Endodermal cell (in vitro differentiated cells): Measurements from ENCODE around the gene KLHDC4. TPM values are rescaled to one million over a fixed set of nuclear protein-coding genes. Genes with fewer than 3 reads are reported as not detected.
A peak's percentile ranks its signal among the peaks of the same experiment; 100 is the strongest.
"Not testable (repeated sequence)": the region's sequence is repeated elsewhere in the genome, so short reads cannot be mapped to it uniquely, and the experiment has no call there.

ENCODE experiments used
- DNase-seq: peaks from one replicate; pipeline ENCODE4 v3.0.0-alpha.2; 2017
- H3K27ac ChIP-seq: 2 replicates; pipeline ENCODE4 v1.5.1; 2013; ENCODE audit warnings: mild to moderate bottlenecking, low read depth, low read length, moderate library complexity
- H3K27me3 ChIP-seq: 2 replicates; pipeline ENCODE4 v1.6.1; 2013; ENCODE audit warnings: mild to moderate bottlenecking, low read length, moderate library complexity; ENCODE audit not compliant: insufficient read depth, control insufficient read depth, poor library complexity, severe bottlenecking
- H3K36me3 ChIP-seq: 2 replicates; pipeline ENCODE4 v1.7.0; 2013; ENCODE audit warnings: mild to moderate bottlenecking, low read length, moderate library complexity; ENCODE audit not compliant: control insufficient read depth, insufficient read depth
- H3K4me1 ChIP-seq: one replicate; pipeline ENCODE4 v1.7.0; 2013; ENCODE audit warnings: low read length; ENCODE audit not compliant: control insufficient read depth, insufficient read depth
- H3K4me3 ChIP-seq: 2 replicates; pipeline ENCODE4 v1.5.1; 2013; ENCODE audit warnings: mild to moderate bottlenecking, low read length, moderate library complexity
- H3K9ac ChIP-seq: 2 replicates; pipeline ENCODE4 v1.6.1; 2013; ENCODE audit warnings: mild to moderate bottlenecking, low read length, moderate library complexity; ENCODE audit not compliant: poor library complexity, severe bottlenecking; ENCODE audit errors: extremely low read depth
- H3K9me3 ChIP-seq: 2 replicates; pipeline ENCODE4 v1.6.1; 2013; ENCODE audit warnings: mild to moderate bottlenecking, low read length, moderate library complexity; ENCODE audit not compliant: control insufficient read depth
- H3K27ac Mint-ChIP-seq: 2 replicates; pipeline ENCODE4 v1.8.0; 2020; ENCODE audit warnings: mixed read lengths
- H3K27me3 Mint-ChIP-seq: 2 replicates; pipeline ENCODE4 v1.8.0; 2021; ENCODE audit warnings: mild to moderate bottlenecking, mixed read lengths; ENCODE audit not compliant: insufficient read depth
- H3K36me3 Mint-ChIP-seq: 2 replicates; pipeline ENCODE4 v1.8.0; 2020; ENCODE audit warnings: low read depth, mixed read lengths
- H3K4me1 Mint-ChIP-seq: 2 replicates; pipeline ENCODE4 v1.8.0; 2020; ENCODE audit warnings: mixed read lengths
- H3K4me3 Mint-ChIP-seq: 2 replicates; pipeline ENCODE4 v1.8.0; 2020; ENCODE audit warnings: mild to moderate bottlenecking, moderate library complexity, mixed read lengths
- H3K9me3 Mint-ChIP-seq: 2 replicates; pipeline ENCODE4 v1.8.0; 2020; ENCODE audit warnings: mild to moderate bottlenecking, mixed read lengths
- CTCF ChIP-seq: fragments of 200-600 bp; sonication (generic); conservative IDR thresholded peaks from 2 replicates; pipeline ENCODE4 v1.5.0; 2021; ENCODE audit warnings: antibody characterized with exemption, mild to moderate bottlenecking
- WGBS, 2 experiments: methylation state at CpG; one replicate each; pipeline versions ENCODE4 v1.1.5 to v1.1.7; 2013; ENCODE audit warnings: missing lambda C conversion rate in 2 of 2, mixed read lengths in 1 of 2; ENCODE audit not compliant: insufficient coverage in 1 of 2, insufficient read length in 1 of 2; 5-methylcytosine and 5-hydroxymethylcytosine counted together
- total RNA-seq, 2 donors: library from RNA; stranded (reverse); fragmentation: NEBNext Ultra II Directional in 1 of 2; extraction: Animal tissue kit (Norgen Biotek cat#: 25700) in 1 of 2; gene quantifications; 2 replicates in 1 of 2; 3 replicates in 1 of 2; pipeline ENCODE4 v1.2.1, GENCODE V29; 2021

Gene KLHDC4
- total RNA-seq, 2 donors from 2014 or later: 52.8 to 58.8 TPM

GRCh38 chr16:87778830-87779579 is 13.2 kb upstream of the KLHDC4 start:
- peak overlapping the region; percentile 94 for H3K27ac Mint-ChIP-seq
- H3K36me3 Mint-ChIP-seq: no peaks in the 10 kb centered on the region
- WGBS, 2 experiments: 21 to 33% methylated on average over 19 to 41 of the region's 41 CpGs
- Histone ChIP-seq H3K9me3 (no peaks in the 10 kb centered on the region), H3K27me3 (no peaks in the 10 kb centered on the region), H3K36me3 (no peaks in the 10 kb centered on the region), H3K4me1 (peaks cover 5% of the 10 kb centered on the region), H3K9ac (peak overlapping the region; percentile 79), H3K4me3 (no peak overlapping the region), H3K27ac (peak overlapping the region; percentile 94)
- no peak overlapping the region for H3K4me3 Mint-ChIP-seq
- DNase-seq: peak; percentile 99
- H3K4me1 Mint-ChIP-seq: peaks cover 8% of the 10 kb centered on the region
- H3K27me3 Mint-ChIP-seq: peaks cover 8% of the 10 kb centered on the region
- H3K9me3 Mint-ChIP-seq: no peaks in the 10 kb centered on the region
- peak; percentile 99 for TF ChIP-seq CTCF

DNA sequence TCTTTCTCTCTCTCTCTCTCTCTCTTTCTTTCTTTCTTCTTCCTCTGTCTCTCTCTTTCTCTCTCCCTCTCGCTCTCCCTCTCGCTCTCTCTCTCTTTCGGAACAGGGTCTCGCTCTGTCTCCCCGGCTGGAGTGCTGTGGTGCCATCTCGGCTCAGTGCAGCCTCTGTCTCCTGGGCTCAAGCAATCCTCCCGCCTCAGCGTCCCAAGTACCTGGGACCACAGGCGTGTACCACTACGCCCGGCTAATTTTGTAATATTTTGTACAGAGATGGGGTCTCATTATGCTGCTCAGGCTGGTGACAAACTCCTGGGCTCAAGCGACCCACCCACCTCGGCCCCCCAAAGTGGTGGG is 12.7 kb upstream of the KLHDC4 start:
- no peak for TF ChIP-seq CTCF
- H3K27ac ChIP-seq: peak overlapping the region; percentile 94

GRCh38 chr16:87773836-87774235 is 8.1 kb upstream of the KLHDC4 start:
- 89 to 92% methylated on average over 12 to 16 of the region's 16 CpGs for WGBS, 2 experiments

More for the DNA sequence above, 12.7 kb upstream of the KLHDC4 start:
- Mint-ChIP-seq H3K4me1 (peaks cover 8% of the 10 kb centered on the region), H3K27me3 (peaks cover 8% of the 10 kb centered on the region), H3K4me3 (no peak overlapping the region), H3K36me3 (no peaks in the 10 kb centered on the region), H3K27ac (peak overlapping the region; percentile 94), H3K9me3 (no peaks in the 10 kb centered on the region)
- Histone ChIP-seq H3K36me3 (no peaks in the 10 kb centered on the region), H3K4me1 (peaks cover 5% of the 10 kb centered on the region), H3K4me3 (no peak overlapping the region), H3K9me3 (no peaks in the 10 kb centered on the region), H3K27me3 (no peaks in the 10 kb centered on the region), H3K9ac (peak overlapping the region; percentile 79)
- DNase-seq: no peak
- WGBS, 2 experiments: 91% methylated on average over 13 of the region's 13 CpGs

GRCh38 chr16:87767456-87767855 is 1.7 kb upstream of the KLHDC4 start:
- H3K4me3 ChIP-seq, H3K9me3 Mint-ChIP-seq, H3K27ac Mint-ChIP-seq, H3K4me1 ChIP-seq, DNase-seq, H3K9ac ChIP-seq, H3K4me1 Mint-ChIP-seq, H3K9me3 ChIP-seq, H3K27ac ChIP-seq, H3K27me3 Mint-ChIP-seq, H3K27me3 ChIP-seq: not testable (repeated sequence)
- peak overlapping the region; percentile 97 for H3K4me3 Mint-ChIP-seq
- WGBS, 2 experiments: 91% methylated on average over 4 of the region's 4 CpGs
- H3K36me3 Mint-ChIP-seq: peaks cover 13% of the 10 kb centered on the region
- peaks cover 18% of the 10 kb centered on the region for H3K36me3 ChIP-seq

More at GRCh38 chr16:87773836-87774235, 8.1 kb upstream of the KLHDC4 start:
- not testable (repeated sequence) for H3K4me1 Mint-ChIP-seq, H3K27ac Mint-ChIP-seq, DNase-seq, H3K27me3 Mint-ChIP-seq, H3K36me3 Mint-ChIP-seq, H3K27me3 ChIP-seq, H3K4me1 ChIP-seq, H3K9me3 Mint-ChIP-seq, H3K9ac ChIP-seq, H3K4me3 ChIP-seq, H3K27ac ChIP-seq, H3K36me3 ChIP-seq, H3K9me3 ChIP-seq, H3K4me3 Mint-ChIP-seq
